GM21786 (cell line): ENCODE data around the gene TRAPPC6A.

Experiments
- ATAC-seq: cut with Tn5 transposase; IDR thresholded peaks from one replicate; pipeline ENCODE4 v1.9.1; 2021; ENCODE audit not compliant: unreplicated experiment

Gene TRAPPC6A

DNA sequence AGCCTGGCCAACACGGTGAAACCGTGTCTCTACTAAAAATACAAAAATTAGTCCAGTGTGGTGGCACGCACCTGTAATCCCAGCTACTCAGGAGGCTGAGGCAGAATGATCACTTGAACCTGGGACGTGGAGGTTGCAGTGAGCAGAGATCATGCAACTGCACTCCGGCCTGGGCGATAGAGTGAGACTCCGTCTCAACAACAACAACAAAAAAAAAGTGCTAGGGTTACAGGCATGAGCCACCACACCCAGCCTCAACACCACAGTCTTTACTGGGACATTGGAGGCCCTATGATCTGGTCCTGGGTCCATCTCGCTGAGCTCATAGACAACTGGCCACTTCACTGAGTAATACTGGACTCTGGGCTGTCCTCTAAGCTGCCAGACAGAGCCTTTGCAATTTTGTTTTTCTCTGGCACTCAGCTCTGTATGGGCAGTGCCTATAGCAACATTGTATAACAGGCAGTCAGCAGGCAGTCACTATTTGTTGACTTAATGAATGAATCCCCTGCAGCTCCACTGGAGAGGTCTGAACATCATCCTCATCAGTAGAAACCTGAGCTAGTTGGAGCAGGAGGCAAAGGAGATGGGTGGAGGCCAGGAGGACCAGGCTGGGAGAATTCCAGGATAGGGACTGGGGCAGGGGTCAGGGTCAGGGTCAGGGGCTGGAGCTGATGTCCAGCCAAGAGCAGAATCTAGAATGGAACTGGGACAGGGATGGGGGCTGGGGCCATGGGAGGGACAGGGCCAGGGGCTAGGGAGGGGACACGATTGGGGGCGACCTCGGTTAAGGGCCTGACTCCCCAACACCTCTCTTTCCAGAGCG, 8.7 kb upstream of the TRAPPC6A start:
- ATAC-seq, result no peak

DNA sequence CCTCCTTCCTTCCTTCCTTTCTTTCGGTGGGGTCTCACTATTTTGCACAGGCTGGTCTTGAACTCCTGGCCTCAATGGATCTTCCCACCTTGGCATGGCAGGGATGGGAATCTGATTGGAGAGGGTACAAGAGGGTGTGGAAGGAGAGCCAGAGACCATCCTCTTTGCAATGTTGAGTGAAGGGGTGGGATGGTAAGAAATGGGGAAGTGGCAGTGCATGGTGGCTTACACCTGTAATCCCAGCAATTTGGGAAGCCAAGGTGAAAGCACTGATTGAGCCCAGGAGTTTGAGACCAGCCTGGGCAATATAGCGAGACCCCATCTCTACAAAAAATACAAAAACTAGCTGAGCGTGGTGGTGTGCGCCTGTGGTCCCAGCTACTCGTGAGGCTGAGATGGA, 6.1 kb upstream of the TRAPPC6A start:
- ATAC-seq, result no peak

DNA sequence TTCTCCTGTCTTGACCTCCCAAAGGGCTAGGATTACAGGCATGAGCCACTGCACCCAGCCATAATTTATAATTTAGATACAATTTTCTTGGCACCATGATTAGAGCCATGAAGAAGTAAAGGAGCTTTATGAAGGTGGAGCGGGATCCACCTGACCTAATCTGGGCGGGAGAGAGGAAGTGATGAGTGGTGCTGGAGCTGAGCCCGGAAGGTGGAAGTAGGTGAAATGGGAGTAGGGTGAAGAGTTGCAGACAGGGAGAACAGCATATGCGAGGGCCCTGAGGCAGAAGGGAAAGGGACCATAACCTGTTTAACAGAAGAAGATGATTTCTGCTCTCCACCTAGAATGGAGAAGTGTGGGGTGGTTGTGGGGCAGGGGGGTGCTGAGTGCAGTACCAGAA, 4.7 kb upstream of the TRAPPC6A start:
- ATAC-seq, result no peak

DNA sequence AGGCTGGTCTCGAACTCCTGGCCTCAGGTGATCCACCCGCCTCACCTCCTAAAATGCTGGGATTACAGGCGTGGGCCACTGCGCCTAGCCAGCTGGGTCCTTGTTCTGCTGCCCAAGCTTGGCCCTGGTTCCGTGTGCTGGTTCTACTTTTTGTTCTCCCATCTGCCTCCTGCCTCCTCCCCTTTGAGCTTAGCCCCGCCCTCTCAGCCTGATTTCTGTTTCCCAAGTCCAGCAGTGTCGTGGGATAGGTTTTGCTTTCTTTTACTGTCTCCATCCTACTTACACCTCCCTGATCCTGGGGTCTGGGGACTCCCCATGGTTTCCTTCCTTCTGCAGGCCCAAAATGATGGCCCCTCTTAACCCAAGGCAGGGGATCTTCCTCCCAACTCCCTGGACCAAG, 2.9 kb upstream of the TRAPPC6A start:
- no peak for ATAC-seq

DNA sequence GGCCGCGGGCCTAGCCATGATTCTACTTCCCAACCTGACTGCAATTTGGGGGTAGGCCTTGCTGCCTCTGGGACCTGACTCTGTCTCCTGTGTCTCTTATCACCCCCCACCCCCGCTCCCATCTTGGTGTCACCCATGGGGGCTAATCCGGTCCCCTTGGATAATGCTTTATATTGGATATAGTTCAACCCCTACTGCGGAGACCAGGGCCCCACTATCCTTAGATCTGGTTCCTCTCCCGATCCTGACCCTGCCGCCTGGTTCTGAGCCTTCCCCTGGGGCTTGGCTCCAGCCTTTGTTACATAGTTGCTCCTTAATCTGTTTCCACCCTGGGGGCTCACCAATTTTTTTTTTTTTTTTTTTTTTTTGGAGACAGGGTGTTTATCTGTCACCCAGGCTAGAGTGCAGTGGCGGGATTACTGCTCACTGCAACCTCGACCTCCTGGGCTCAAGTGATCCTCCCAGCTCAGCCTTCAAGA, 1.9 kb upstream of the TRAPPC6A start:
- no peak for ATAC-seq

DNA sequence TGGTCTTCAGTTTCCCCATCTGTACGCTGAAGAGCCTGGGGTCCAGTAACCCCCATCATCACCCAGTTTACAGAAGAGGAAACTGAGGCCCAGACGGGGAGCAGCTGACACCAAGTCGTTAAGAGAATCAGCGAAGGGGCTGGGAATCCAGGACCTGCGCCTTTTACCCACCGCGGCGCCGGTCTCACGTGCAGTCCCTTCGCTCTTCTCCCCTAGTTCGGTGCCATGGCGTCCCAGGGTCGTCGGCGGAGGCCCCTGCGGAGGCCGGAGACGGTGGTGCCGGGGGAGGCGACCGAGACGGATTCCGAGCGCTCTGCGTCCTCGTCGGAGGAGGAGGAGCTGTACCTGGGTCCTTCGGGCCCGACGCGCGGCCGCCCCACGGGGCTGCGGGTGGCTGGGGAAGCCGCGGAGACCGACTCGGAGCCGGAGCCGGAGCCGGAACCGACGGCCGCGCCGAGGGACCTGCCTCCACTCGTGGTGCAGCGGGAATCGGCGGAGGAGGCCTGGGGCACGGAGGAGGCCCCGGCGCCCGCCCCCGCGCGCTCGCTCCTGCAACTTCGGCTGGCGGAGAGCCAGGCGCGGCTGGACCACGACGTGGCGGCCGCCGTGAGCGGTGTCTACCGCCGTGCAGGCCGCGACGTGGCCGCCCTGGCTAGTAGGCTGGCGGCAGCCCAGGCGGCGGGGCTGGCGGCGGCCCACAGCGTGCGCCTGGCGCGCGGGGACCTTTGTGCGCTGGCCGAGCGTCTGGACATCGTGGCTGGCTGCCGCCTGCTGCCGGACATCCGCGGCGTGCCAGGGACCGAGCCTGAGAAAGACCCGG, 1.2 kb upstream of the TRAPPC6A start:
- no peak for ATAC-seq

- peak; percentile 82 for ATAC-seq
These were observed 430 bp upstream of the TRAPPC6A start, which contains the start of gene BLOC1S3 for GRCh38 chr19:45178262-45179071. Gene BLOC1S3 (plus strand): TSS chr19:45178784. CDS start chr19:45179297, 513 bp downstream.

DNA sequence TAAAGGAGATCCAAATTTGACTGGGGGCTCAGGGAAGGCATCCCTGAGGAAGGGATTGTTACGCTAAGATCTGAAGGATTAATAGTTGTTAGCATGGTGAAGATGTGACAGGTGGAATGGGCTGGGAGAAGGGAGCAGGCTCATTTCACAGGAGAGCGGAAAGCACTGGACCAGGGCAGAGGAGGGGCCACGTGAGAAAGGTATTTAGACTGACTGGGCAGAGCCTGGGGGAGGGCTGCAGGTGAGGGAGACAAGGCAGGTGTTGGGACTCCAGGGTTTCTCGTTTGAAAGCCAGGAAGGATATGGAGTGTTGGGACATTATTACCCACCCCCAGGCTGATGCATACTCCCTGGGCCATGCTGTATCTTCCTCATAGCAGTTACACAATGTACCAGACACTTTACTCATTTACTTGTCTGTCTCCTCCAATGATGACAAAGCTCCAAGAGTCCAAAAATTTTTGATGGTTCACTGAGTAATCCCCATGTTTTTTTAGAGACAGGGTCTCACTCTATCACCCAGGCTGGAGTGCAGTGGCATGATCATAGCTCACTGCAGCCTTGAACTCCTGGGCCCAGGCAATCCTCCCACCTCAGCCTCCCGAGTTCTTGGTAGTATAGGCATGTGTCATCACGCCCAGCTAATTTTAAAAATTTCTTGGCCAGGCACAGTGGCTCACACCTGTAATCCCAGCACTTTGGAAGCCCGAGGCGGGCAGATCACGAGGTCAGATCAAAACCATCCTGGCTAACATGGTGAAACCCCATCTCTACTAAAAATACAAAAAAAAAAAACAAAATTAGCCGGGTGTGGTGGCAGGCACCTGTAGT, 2.3 kb downstream of the TRAPPC6A start:
- ATAC-seq, result no peak

GRCh38 chr19:45173816-45174215, 4.2 kb downstream of the TRAPPC6A start:
- no peak for ATAC-seq

DNA sequence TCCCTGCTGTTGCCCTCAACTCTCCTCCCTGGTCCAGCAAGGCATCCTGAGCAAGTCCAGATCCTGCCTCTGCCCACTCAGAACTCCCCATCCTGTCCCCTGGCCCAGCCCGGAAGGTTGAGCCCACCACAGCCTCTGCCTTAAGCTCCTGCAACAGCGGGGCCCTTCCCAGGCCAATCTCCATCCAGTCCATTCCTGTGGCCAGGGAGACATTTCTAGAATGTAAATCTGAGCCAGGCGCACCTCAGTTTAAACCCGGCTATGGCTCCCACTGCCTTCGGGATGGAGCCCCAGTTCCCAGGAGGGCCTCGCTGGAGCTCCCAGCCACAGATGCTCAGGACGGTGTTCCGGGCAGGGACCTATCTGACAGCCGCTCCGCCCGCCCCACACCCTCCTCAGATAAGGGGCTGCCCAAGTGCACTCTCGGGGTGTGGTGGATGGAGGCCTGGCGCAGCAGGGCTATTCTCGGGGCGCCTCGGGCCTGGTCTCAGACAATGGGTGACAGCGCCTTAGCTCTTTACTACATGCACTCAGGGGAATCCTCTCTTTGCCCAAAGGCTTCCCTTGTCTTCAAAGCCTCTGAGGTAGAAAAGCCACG, 5.3 kb downstream of the TRAPPC6A start:
- ATAC-seq, result no peak

DNA sequence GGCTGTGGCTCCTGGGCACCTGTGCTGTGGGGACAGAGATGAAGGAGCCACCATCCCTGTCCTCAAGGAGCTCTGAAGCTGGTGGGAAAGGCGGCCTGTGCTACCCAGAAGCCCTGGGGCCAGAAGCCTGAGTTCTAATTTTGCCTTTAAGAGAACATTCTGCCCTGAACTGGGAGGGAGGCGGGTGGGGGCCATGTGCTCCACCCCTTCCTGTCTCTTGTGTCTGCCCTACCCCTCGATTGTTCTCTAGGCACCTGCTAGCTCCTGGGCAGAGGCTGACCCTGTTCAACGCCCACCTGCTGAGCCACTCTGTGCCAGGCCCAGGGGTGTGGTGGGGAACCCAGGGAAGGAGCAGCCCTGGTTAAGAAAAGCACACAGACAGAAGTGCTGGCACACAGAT, 5.9 kb downstream of the TRAPPC6A start:
- ATAC-seq, result no peak

DNA sequence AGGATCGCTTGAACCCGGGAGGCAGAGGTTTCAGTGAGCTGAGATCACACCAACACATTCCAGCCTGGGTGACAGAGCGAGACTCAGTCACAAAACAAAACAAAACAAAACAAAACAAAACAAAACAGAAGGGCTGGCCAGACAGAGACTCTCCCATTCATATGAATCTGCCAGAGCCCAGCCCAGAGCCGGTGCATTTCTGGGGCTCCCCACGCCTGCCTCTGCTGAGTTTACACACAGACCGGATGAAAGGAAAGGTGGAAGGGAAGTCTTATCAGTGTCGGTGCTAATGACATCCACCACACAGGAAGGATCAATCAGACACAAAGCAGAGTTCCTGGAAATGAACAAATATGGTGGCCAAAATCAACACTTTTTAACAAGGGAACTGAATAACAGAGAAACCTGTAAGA, 6.8 kb downstream of the TRAPPC6A start:
- no peak for ATAC-seq

GRCh38 chr19:45170146-45171106, 7.6 kb downstream of the TRAPPC6A start:
- ATAC-seq, result no peak

GRCh38 chr19:45169602-45170001, 8.4 kb downstream of the TRAPPC6A start:
- no peak for ATAC-seq

GRCh38 chr19:45168767-45169351, 9.2 kb downstream of the TRAPPC6A start:
- ATAC-seq, result no peak

DNA sequence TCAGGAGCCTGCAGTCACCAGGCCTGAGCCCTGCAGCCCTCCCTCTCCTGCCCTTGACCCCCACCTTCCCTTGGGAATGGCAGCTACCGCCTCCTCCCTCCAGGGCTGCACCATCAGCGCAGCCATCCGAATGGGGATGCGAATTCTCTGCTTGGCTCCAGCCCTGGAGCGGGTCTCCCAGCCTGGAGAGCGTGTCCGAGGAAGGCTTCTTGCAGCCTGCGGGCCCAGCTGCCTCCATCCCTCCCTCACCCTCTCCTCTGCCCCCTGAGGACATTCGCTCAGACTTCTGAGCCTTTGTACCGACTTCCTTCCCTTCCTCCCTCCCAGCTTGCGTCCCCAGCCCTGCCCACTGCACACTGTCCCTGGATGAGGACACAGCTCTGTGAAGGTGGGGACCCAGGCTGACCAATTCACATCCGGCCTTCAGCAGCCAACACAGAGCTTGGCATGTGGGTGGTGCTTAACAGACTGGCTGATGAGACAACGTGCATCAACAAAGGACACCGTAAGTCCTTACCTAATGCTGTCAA, 11.2 kb downstream of the TRAPPC6A start:
- ATAC-seq, result no peak

DNA sequence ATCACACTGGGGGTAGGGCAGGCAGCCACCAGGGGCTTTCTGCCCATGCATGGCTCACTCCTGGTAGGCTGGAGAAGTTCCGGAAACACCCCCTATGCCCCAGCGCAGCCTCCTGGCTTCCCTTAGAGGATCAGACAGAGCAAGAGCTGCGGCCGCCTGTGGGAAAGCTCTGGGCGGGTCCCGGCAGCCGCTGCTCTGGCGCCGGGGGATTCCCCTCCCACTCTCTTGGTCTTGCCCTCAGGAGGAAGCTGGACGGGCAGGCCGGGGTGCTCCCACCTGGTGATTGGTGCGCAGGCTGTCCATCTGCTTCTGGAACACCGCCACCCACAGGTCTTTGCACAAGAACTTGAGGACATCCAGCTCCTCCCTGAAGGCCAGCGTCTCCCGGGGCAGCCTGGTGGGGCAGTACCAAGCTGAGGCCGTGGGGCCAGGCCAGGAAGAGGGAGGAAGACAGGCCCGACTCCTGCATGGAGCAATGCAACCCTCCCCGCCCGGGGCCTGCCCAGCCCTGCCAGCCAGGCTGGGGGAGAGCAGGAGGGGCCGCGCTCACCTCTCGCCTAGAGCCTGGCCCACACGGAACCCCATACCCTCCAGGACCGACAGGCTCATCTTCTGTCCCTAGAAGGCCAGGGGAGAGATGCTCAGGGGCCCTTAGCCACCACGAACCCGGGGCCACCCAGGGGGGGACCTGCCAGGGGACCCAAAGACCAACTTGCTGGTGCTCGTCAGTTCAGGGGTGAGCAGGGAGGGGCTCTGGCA, 13.3 kb downstream of the TRAPPC6A start:
- ATAC-seq, result peak; percentile 70
